GM12878 (cell line): ENCODE results near the gene SERPINE3. TPM values are rescaled to one million over a fixed set of nuclear protein-coding genes. Genes with fewer than 3 reads are reported as not detected.

Experiments
- ATAC-seq: fragments of 200-7000 bp; cut with Tn5 transposase; 3 replicates; pipeline ENCODE4 v1.9.1; 2020; ENCODE audit warnings: mild to moderate bottlenecking, moderate library complexity
- BruUV-seq: library from RNA; stranded (reverse); fragments of 400-500 nt; replicated peaks from 2 replicates; lab custom pipeline; 2021; lab: Mats Ljungman, UMichigan
- CTCF ChIA-PET: fragments of 300-600 bp; sonication (Branson Sonifier 250); formaldehyde crosslinking; extraction: SDS; loops from one replicate; lab custom pipeline; 2021; ENCODE audit warnings: inconsistent platforms; lab: Yijun Ruan, JAX
- POLR2A ChIA-PET: fragments of 350-600 bp; formaldehyde crosslinking; extraction: SDS; loops from one replicate; lab custom pipeline; 2021; ENCODE audit warnings: inconsistent platforms; lab: Charles Lee
- RAD21 ChIA-PET: fragments of 300-600 bp; sonication (Branson Sonifier 250); formaldehyde crosslinking; loops from one replicate; lab custom pipeline; 2023; ENCODE audit warnings: antibody characterized with exemption; ENCODE audit not compliant: unreplicated experiment; lab: Charles Lee
- SMC1A ChIA-PET: fragments of 300-600 bp; sonication (Branson Sonifier 250); formaldehyde crosslinking; loops from one replicate; lab custom pipeline; 2023; ENCODE audit not compliant: unreplicated experiment, uncharacterized antibody; lab: Charles Lee
- DNase-seq: peaks from one replicate; pipeline ENCODE4 v3.0.0-alpha.2; 2011; ENCODE audit warnings: low read depth, low spot score
- FAIRE-seq: peaks from 3 replicates; lab custom pipeline; 2011; peaks lifted over from hg19 to GRCh38; lab: Jason Lieb, UNC
- H2AFZ ChIP-seq: 2 replicates; pipeline ENCODE4 v1.6.0; 2011; ENCODE audit warnings: low read depth, low read length, control low read depth; ENCODE audit not compliant: control insufficient read depth
- H3K27ac ChIP-seq: 2 replicates; pipeline ENCODE4 v1.5.1; 2011; ENCODE audit warnings: control low read depth; ENCODE audit not compliant: control insufficient read depth, insufficient read depth
- H3K27me3 ChIP-seq, 2 experiments: replicated peaks in 1 of 2; 2 replicates each; pipeline versions ENCODE4 v1.6.0 to v1.6.1; 2011; ENCODE audit warnings: low read length in 1 of 2; ENCODE audit not compliant: control insufficient read depth in 2 of 2, insufficient read depth in 2 of 2
- H3K36me3 ChIP-seq, 2 experiments: 2 replicates each; pipeline ENCODE4 v1.5.1; 2011; ENCODE audit warnings: low read length in 1 of 2; ENCODE audit not compliant: control insufficient read depth in 2 of 2, insufficient read depth in 2 of 2
- H3K4me1 ChIP-seq: 2 replicates; pipeline ENCODE4 v1.6.1; 2011; ENCODE audit warnings: mild to moderate bottlenecking, low read length, moderate library complexity, mixed read lengths; ENCODE audit not compliant: control insufficient read depth, insufficient read depth
- H3K4me2 ChIP-seq: 2 replicates; pipeline ENCODE4 v1.6.0; 2011; ENCODE audit warnings: control low read depth; ENCODE audit not compliant: control insufficient read depth, insufficient read depth
- H3K4me3 ChIP-seq: fragments of 200-600 bp; sonication (generic); 2 replicates; pipeline ENCODE4 v1.5.1; 2016
- H3K79me2 ChIP-seq: 2 replicates; pipeline ENCODE4 v1.6.0; 2011; ENCODE audit warnings: low read length; ENCODE audit not compliant: control insufficient read depth, insufficient read depth
- H3K9ac ChIP-seq: 2 replicates; pipeline ENCODE4 v1.8.0; 2011; ENCODE audit warnings: low read length, control low read depth, mixed read lengths; ENCODE audit not compliant: control insufficient read depth, insufficient read depth
- H3K9me3 ChIP-seq: replicated peaks from 3 replicates; pipeline ENCODE4 v1.5.1; 2011; ENCODE audit warnings: mild to moderate bottlenecking, low read length; ENCODE audit not compliant: control insufficient read depth, insufficient read depth
- H4K20me1 ChIP-seq: 2 replicates; pipeline ENCODE4 v1.6.0; 2011; ENCODE audit not compliant: control insufficient read depth, insufficient read depth
- ASH2L ChIP-seq: fragments of 300-600, 200-600 bp; sonication (generic); IDR thresholded peaks from 2 replicates; pipeline ENCODE4 v1.6.1; 2017; ENCODE audit warnings: low read depth, mild to moderate bottlenecking, borderline replicate concordance
- BACH1 ChIP-seq: fragments of 450-650 bp; IDR thresholded peaks from 2 replicates; pipeline ENCODE4 v1.6.1; 2017; ENCODE audit warnings: mild to moderate bottlenecking, borderline replicate concordance
- CHD1 ChIP-seq: IDR thresholded peaks from 2 replicates; pipeline ENCODE4 v1.6.1; 2012; ENCODE audit warnings: low read depth, low read length, improper control_type of control experiment
- CREM ChIP-seq: IDR thresholded peaks from 2 replicates; pipeline ENCODE4 v1.6.1; 2014; ENCODE audit warnings: antibody characterized with exemption, low read depth
- KLF5 ChIP-seq: fragments of 450-650 bp; IDR thresholded peaks from 2 replicates; pipeline ENCODE4 v1.6.1; 2014; ENCODE audit warnings: mild to moderate bottlenecking; ENCODE audit not compliant: partially characterized antibody
- POLR2AphosphoS2 ChIP-seq: IDR thresholded peaks from 2 replicates; pipeline ENCODE4 v1.6.1; 2011; ENCODE audit warnings: low read depth, mild to moderate bottlenecking, low read length, improper control_type of control experiment, moderate library complexity
- RBBP5 ChIP-seq: fragments of 200-600 bp; sonication (generic); conservative IDR thresholded peaks from 2 replicates; pipeline ENCODE4 v1.6.1; 2016
- TAF1 ChIP-seq: IDR thresholded peaks from 2 replicates; pipeline ENCODE4 v1.6.1; 2011; ENCODE audit warnings: mild to moderate bottlenecking, low read depth, low read length, borderline replicate concordance
- TCF7 ChIP-seq: IDR thresholded peaks from 2 replicates; pipeline ENCODE4 v1.6.1; 2014; ENCODE audit warnings: antibody characterized with exemption, borderline replicate concordance
- in situ Hi-C: fragments of 300-500 bp; cut with MboI; formaldehyde crosslinking; loops from 9 replicates; pipeline ENCODE4 v1.14.3; 2018; ENCODE audit warnings: mixed read lengths
- intact Hi-C: fragments of 100-400 bp; cut with micrococcal nuclease; formaldehyde crosslinking; loops from one replicate; pipeline ENCODE4 v1.14.2; 2022; ENCODE audit not compliant: unreplicated experiment
- polyA plus RNA-seq, 11 experiments: library from polyadenylated mRNA; depleted of rRNA in 4 of 11; unstranded in 6 of 11; stranded (reverse) in 5 of 11; fragments of >200 nt; fragmentation: Nextera tagmentation in 4 of 11; fragmentation: Illumina TruSeq in 1 of 11; extraction: Ambion mirVana in 4 of 11; extraction: Trizol in 1 of 11; gene quantifications; 1 replicate in 1 of 11; 2 replicates in 10 of 11; pipeline versions ENCODE4 v1.2.1 to v1.2.3, GENCODE V29; 2011 to 2016; ENCODE audit warnings: inconsistent platforms in 2 of 11, missing spikeins in 2 of 11, low read depth in 1 of 11
- total RNA-seq, 4 experiments: library from RNA; depleted of rRNA in 3 of 4; stranded (reverse); fragments of >200 nt in 3 of 4; fragmentation: Illumina TruSeq in 1 of 4; extraction: Trizol in 1 of 4; gene quantifications; 2 replicates each; pipeline versions ENCODE4 v1.2.1 to v1.2.3, GENCODE V29; 2013 to 2021

Gene SERPINE3
- total and polyA plus RNA-seq, 10 of the 15 experiments (the other 5 are each of a cell fraction or from before 2014, with no cell fraction given) = 0.19 TPM; not detected in 9

DNA sequence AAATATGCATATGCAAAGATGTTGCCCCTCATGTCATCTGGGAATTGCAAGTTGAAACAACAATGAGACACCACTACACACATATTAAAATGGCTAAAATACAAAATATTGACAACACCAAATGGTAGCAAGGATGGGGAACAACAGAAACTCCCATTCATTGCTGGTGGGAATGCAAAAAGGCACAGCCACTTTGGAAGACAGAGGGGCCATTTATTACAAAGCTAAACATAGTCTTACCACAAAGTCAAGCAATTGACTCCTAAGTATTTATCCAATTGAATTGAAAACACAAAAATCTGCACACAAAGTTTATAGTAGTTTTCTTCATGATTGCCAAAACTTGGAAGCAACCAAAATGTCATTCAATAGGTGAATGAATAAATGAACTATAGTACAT lies 6.1 kb upstream of the SERPINE3 start:
- no peaks in the 10 kb centered on the region for H3K36me3 ChIP-seq
- BruUV-seq = no TSS peak
- intact Hi-C loops = no loop called here
- H3K4me3 ChIP-seq = no peak overlapping the region
- H2AFZ ChIP-seq = no peak overlapping the region
- RAD21 ChIA-PET = no interaction called here
- no peak overlapping the region for H3K4me2 ChIP-seq
- no peaks in the 10 kb centered on the region for H3K27me3 ChIP-seq
- no peak overlapping the region for H3K9ac ChIP-seq
- H4K20me1 ChIP-seq = no peaks in the 10 kb centered on the region
- DNase-seq (no peak), FAIRE-seq (no peak), ATAC-seq (no peak)
- H3K27ac ChIP-seq = no peak overlapping the region
- CTCF ChIA-PET = no interaction called here
- peaks cover 18% of the 10 kb centered on the region for H3K4me1 ChIP-seq
- SMC1A ChIA-PET = interaction anchor here (0.6 to 1.2 kb wide), 3 partner anchors 10 to 388 kb away, joined by 3 read pairs; no protein-coding TSS in a partner anchor
- in situ Hi-C loops = no loop called here
- TF ChIP-seq POLR2AphosphoS2 = no peak
- TF ChIP-seq CREM = no peak
- no peak for TF ChIP-seq RBBP5
- H3K79me2 ChIP-seq = no peaks in the 10 kb centered on the region
- POLR2A ChIA-PET = no interaction called here
- no peaks in the 10 kb centered on the region for H3K9me3 ChIP-seq

DNA sequence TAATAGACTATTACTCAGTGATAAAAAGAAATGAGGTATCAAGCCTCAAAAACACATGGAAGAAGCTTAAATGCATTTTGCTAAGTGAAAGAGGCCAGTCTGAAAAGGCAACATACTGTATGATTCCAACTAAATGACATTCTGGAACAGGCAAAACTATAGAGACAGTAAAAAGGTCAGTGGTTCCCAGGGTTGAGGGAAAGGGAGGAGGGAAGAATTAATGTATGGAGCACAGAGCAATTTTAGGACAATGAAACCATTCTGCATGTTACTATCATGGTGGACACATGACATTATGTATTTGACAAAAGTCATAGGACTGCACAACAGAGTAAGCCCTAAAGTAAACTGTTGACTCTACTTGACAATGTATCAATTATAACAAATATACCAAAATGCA lies 5.7 kb upstream of the SERPINE3 start:
- BruUV-seq = no TSS peak
- Histone ChIP-seq H2AFZ (no peak overlapping the region), H3K4me2 (no peak overlapping the region), H3K79me2 (no peaks in the 10 kb centered on the region), H4K20me1 (no peaks in the 10 kb centered on the region), H3K9me3 (no peaks in the 10 kb centered on the region), H3K27me3 (no peaks in the 10 kb centered on the region), H3K36me3 (no peaks in the 10 kb centered on the region), H3K27ac (no peak overlapping the region), H3K4me3 (no peak overlapping the region), H3K9ac (no peak overlapping the region), H3K4me1 (peaks cover 18% of the 10 kb centered on the region)
- in situ Hi-C loops = no loop called here
- TF ChIP-seq ASH2L = no peak
- no peak for TF ChIP-seq TCF7
- no peak for TF ChIP-seq KLF5
- TF ChIP-seq BACH1 = no peak
- no peak for TF ChIP-seq CHD1
- no peak for TF ChIP-seq TAF1
- ChIA-PET POLR2A (no interaction called here), SMC1A (interaction anchor here (1.2 kb wide), 1 partner anchor 26 kb away, joined by 3 read pairs; no protein-coding TSS in a partner anchor), RAD21 (no interaction called here), CTCF (no interaction called here)
- DNase-seq (no peak), FAIRE-seq (no peak), ATAC-seq (no peak)
- intact Hi-C loops = no loop called here
